CD4-positive, alpha-beta T cell treated with Interleukin-4 for 1 hour (primary cell): ENCODE data around the gene WASF1.
A peak's percentile ranks its signal among the peaks of the same experiment; 100 is the strongest.
"Not testable (repeated sequence)": the region's sequence is repeated elsewhere in the genome, so short reads cannot be mapped to it uniquely, and the experiment has no call there.

Source experiments
- DNase-seq, 2 donors: peaks; one replicate each; pipeline ENCODE4 v3.0.0-alpha.2; 2020 to 2022

Gene WASF1

GRCh38 chr6:110085285-110085684 lies 94.2 kb downstream of the WASF1 start:
- DNase-seq: no peak

- no peak for DNase-seq
These were observed 95.4 kb downstream of the WASF1 start for GRCh38 chr6:110083875-110084585.

GRCh38 chr6:110075406-110075805 lies 104.1 kb downstream of the WASF1 start:
- DNase-seq: no peak

- not testable (repeated sequence) for DNase-seq
These were observed 106.0 kb downstream of the WASF1 start for GRCh38 chr6:110073474-110073873.

GRCh38 chr6:110068592-110068967 lies 110.9 kb downstream of the WASF1 start:
- DNase-seq: no peak

GRCh38 chr6:110067837-110068591 lies 111.5 kb downstream of the WASF1 start:
- DNase-seq: no peak

- no peak for DNase-seq
These were observed 114.5 kb downstream of the WASF1 start for GRCh38 chr6:110064744-110065524.

- no peak for DNase-seq
These were observed 115.7 kb downstream of the WASF1 start for GRCh38 chr6:110063594-110064263.

GRCh38 chr6:110055387-110055735 lies 124.1 kb downstream of the WASF1 start:
- no peak for DNase-seq

- no peak for DNase-seq
These were observed 124.6 kb downstream of the WASF1 start for GRCh38 chr6:110054664-110055386.

- peak in 1 of 2 donors; percentile 18 for DNase-seq
These were observed 125.9 kb downstream of the WASF1 start for GRCh38 chr6:110053395-110054240.

- no peak for DNase-seq
These were observed 129.0 kb downstream of the WASF1 start for GRCh38 chr6:110050440-110050813.
